HL-60 (cell line): ENCODE measurements around the gene POLR3E.

ENCODE experiments used
- GABPA ChIP-seq: IDR thresholded peaks from 2 replicates; pipeline ENCODE4 v1.6.1; 2012; ENCODE audit warnings: low read depth
- POLR2AphosphoS5 ChIP-seq: IDR thresholded peaks from 2 replicates; pipeline ENCODE4 v1.6.1; 2012; ENCODE audit warnings: low read depth
- TF ChIP-seq, protein P1 (sequence below): IDR thresholded peaks from one replicate; pipeline ENCODE4 v1.5.1; 2011; ENCODE audit warnings: low read length, control low read depth, inconsistent platforms; ENCODE audit not compliant: insufficient read depth
- TF ChIP-seq, protein P2 (sequence below): IDR thresholded peaks from 2 replicates; pipeline ENCODE4 v1.6.1; 2012; ENCODE audit warnings: low read depth; ENCODE audit not compliant: insufficient replicate concordance

DNA sequence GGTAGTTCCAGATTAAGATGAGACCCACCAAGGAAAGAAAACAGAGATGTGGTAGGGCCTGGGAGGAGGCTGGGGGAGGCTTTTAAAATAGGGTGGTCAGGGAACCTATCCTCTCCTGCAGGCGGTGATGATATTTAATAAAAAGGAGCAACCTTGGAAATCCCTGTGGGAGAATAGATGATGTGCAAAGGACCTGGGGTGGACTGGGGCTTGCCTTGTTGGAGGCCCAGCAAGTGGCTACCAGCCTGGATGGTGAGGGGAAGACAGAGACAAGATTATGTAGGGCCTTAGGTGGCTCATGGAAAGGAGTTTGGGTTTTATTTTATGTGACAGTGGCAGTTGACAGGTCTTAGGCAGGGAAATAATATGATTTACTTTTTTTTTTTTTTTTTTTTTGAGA, 1.8 kb downstream of the POLR3E start:
- TF ChIP-seq POLR2AphosphoS5 (no peak), GABPA (no peak)
- TF ChIP-seq, protein P1, sequence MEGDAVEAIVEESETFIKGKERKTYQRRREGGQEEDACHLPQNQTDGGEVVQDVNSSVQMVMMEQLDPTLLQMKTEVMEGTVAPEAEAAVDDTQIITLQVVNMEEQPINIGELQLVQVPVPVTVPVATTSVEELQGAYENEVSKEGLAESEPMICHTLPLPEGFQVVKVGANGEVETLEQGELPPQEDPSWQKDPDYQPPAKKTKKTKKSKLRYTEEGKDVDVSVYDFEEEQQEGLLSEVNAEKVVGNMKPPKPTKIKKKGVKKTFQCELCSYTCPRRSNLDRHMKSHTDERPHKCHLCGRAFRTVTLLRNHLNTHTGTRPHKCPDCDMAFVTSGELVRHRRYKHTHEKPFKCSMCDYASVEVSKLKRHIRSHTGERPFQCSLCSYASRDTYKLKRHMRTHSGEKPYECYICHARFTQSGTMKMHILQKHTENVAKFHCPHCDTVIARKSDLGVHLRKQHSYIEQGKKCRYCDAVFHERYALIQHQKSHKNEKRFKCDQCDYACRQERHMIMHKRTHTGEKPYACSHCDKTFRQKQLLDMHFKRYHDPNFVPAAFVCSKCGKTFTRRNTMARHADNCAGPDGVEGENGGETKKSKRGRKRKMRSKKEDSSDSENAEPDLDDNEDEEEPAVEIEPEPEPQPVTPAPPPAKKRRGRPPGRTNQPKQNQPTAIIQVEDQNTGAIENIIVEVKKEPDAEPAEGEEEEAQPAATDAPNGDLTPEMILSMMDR, result no peak
- TF ChIP-seq, protein P2, sequence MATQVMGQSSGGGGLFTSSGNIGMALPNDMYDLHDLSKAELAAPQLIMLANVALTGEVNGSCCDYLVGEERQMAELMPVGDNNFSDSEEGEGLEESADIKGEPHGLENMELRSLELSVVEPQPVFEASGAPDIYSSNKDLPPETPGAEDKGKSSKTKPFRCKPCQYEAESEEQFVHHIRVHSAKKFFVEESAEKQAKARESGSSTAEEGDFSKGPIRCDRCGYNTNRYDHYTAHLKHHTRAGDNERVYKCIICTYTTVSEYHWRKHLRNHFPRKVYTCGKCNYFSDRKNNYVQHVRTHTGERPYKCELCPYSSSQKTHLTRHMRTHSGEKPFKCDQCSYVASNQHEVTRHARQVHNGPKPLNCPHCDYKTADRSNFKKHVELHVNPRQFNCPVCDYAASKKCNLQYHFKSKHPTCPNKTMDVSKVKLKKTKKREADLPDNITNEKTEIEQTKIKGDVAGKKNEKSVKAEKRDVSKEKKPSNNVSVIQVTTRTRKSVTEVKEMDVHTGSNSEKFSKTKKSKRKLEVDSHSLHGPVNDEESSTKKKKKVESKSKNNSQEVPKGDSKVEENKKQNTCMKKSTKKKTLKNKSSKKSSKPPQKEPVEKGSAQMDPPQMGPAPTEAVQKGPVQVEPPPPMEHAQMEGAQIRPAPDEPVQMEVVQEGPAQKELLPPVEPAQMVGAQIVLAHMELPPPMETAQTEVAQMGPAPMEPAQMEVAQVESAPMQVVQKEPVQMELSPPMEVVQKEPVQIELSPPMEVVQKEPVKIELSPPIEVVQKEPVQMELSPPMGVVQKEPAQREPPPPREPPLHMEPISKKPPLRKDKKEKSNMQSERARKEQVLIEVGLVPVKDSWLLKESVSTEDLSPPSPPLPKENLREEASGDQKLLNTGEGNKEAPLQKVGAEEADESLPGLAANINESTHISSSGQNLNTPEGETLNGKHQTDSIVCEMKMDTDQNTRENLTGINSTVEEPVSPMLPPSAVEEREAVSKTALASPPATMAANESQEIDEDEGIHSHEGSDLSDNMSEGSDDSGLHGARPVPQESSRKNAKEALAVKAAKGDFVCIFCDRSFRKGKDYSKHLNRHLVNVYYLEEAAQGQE, result no peak
